NCI-H1105 (cell line): Measurements from ENCODE around the gene RAB11FIP4.

Experiments used
- DNase-seq: peaks from one replicate; lab custom pipeline; 2025; lab: John Stamatoyannopoulos, UW

The RAB11FIP4 gene

GRCh38 chr17:31386542-31387075 is 4.9 kb upstream of the RAB11FIP4 start:
- no peak for DNase-seq

- DNase-seq, result no peak
Measured at GRCh38 chr17:31387438-31387837, 4.0 kb upstream of the RAB11FIP4 start.

GRCh38 chr17:31388351-31388750 is 3.1 kb upstream of the RAB11FIP4 start:
- no peak for DNase-seq

GRCh38 chr17:31388770-31389656 is 2.5 kb upstream of the RAB11FIP4 start:
- peak; percentile 39 for DNase-seq

GRCh38 chr17:31389657-31390381 is 1.7 kb upstream of the RAB11FIP4 start:
- no peak for DNase-seq

- no peak for DNase-seq
Measured at GRCh38 chr17:31390426-31390747, 1.1 kb upstream of the RAB11FIP4 start.

GRCh38 chr17:31390748-31391495 is 553 bp upstream of the RAB11FIP4 start:
- no peak for DNase-seq

GRCh38 chr17:31392002-31392855 is 754 bp downstream of the RAB11FIP4 start:
- DNase-seq, result no peak

GRCh38 chr17:31392856-31393748 is 1.6 kb downstream of the RAB11FIP4 start:
- DNase-seq, result no peak

- DNase-seq, result no peak
Measured at GRCh38 chr17:31393749-31394146, 2.3 kb downstream of the RAB11FIP4 start.

GRCh38 chr17:31394544-31394943 is 3.1 kb downstream of the RAB11FIP4 start:
- DNase-seq, result no peak

GRCh38 chr17:31397256-31397939 is 5.9 kb downstream of the RAB11FIP4 start:
- DNase-seq, result no peak

- DNase-seq, result no peak
Measured at GRCh38 chr17:31398381-31399311, 7.2 kb downstream of the RAB11FIP4 start.

- no peak for DNase-seq
Measured at GRCh38 chr17:31400481-31400950, 9.0 kb downstream of the RAB11FIP4 start.

- DNase-seq, result no peak
Measured at GRCh38 chr17:31401456-31402254, 10.2 kb downstream of the RAB11FIP4 start.

- no peak for DNase-seq
Measured at GRCh38 chr17:31404028-31404949, 12.8 kb downstream of the RAB11FIP4 start.
